DND-41 (cell line): ENCODE measurements around the gene CDK8.
A peak's percentile ranks its signal among the peaks of the same experiment; 100 is the strongest.

Experiments
- ATAC-seq: fragments of 200-7000 bp; cut with Tn5 transposase; 3 replicates; pipeline ENCODE4 v1.9.1; 2021; ENCODE audit warnings: low read depth; ENCODE audit not compliant: insufficient read depth
- DNase-seq: peaks from one replicate; pipeline ENCODE4 v3.0.0-alpha.2; 2020
- H2AFZ ChIP-seq: 2 replicates; pipeline ENCODE4 v1.6.0; 2012; ENCODE audit warnings: low read depth, low read length
- H3K27ac ChIP-seq: 2 replicates; pipeline ENCODE4 v1.5.1; 2012; ENCODE audit warnings: low read length, inconsistent platforms
- H3K27me3 ChIP-seq: fragments of 200-600 bp; sonication (generic); 2 replicates; pipeline ENCODE4 v1.6.0; 2012; ENCODE audit warnings: low read length, mild to moderate bottlenecking, inconsistent platforms; ENCODE audit not compliant: insufficient read depth, poor library complexity
- H3K36me3 ChIP-seq: 2 replicates; pipeline ENCODE4 v1.5.1; 2012; ENCODE audit warnings: low read length, inconsistent platforms; ENCODE audit not compliant: insufficient read depth
- H3K4me1 ChIP-seq: 2 replicates; pipeline ENCODE4 v1.5.1; 2012; ENCODE audit warnings: mild to moderate bottlenecking, low read length; ENCODE audit not compliant: insufficient read depth
- H3K4me2 ChIP-seq: 2 replicates; pipeline ENCODE4 v1.6.0; 2012; ENCODE audit warnings: mild to moderate bottlenecking, moderate library complexity, low read length, inconsistent platforms; ENCODE audit not compliant: insufficient read depth
- H3K4me3 ChIP-seq, 2 experiments: fragments of 200-600 bp in 1 of 2; shearing (Covaris generic) in 1 of 2; 2 replicates each; pipeline ENCODE4 v1.5.1; 2012 to 2016; ENCODE audit warnings: inconsistent platforms in 2 of 2, low read length in 2 of 2, mild to moderate bottlenecking in 2 of 2, low read depth in 1 of 2, moderate library complexity in 1 of 2
- H3K79me2 ChIP-seq: 2 replicates; pipeline ENCODE4 v1.6.0; 2012; ENCODE audit warnings: low read length, inconsistent platforms; ENCODE audit not compliant: insufficient read depth
- H3K9ac ChIP-seq: 2 replicates; pipeline ENCODE4 v1.6.0; 2012; ENCODE audit warnings: low read depth, mild to moderate bottlenecking, inconsistent platforms, low read length, moderate library complexity
- H3K9me3 ChIP-seq: 2 replicates; pipeline ENCODE4 v1.5.1; 2012; ENCODE audit warnings: low read length, moderate library complexity, mild to moderate bottlenecking, inconsistent platforms; ENCODE audit not compliant: insufficient read depth, severe bottlenecking
- H4K20me1 ChIP-seq: 2 replicates; pipeline ENCODE4 v1.6.0; 2012; ENCODE audit warnings: low read length; ENCODE audit not compliant: insufficient read depth
- EZH2 ChIP-seq: IDR thresholded peaks from 3 replicates; pipeline ENCODE4 v1.6.1; 2012; ENCODE audit warnings: borderline replicate concordance, low read depth, mild to moderate bottlenecking, moderate library complexity, low read length, inconsistent platforms; ENCODE audit not compliant: severe bottlenecking
- TF ChIP-seq, protein P1 (sequence below): IDR thresholded peaks from 2 replicates; pipeline ENCODE4 v1.5.1; 2012; ENCODE audit warnings: borderline replicate concordance, low read length, moderate library complexity, mild to moderate bottlenecking; ENCODE audit not compliant: poor library complexity, severe bottlenecking; ENCODE audit errors: extremely low read depth

Gene CDK8

DNA sequence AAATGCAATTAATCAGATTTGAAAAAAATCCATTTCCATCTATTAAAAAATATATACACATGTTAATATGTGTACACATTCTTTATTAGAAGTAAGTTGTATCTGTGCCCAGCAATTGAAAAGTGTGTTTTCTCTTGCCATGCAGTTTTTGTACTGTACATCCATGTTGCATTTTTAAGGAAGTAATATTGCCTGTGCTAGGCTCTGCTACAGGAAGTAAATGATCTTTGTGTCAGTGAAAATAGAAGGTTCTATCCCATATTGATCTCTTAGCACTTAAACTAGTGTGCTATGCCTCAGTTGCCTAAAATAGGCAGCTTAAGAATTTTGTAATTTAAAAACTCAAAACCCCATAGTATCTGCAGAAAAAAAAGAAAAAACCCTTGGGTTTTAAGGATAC lies 122.5 kb downstream of the CDK8 start:
- peaks cover 16% of the 10 kb centered on the region for H3K4me1 ChIP-seq
- no peak overlapping the region for H3K4me3 ChIP-seq
- H3K4me2 ChIP-seq, result no peak overlapping the region
- H3K27ac ChIP-seq, result no peak overlapping the region
- H3K9ac ChIP-seq, result no peak overlapping the region
- TF ChIP-seq EZH2, result no peak
- TF ChIP-seq, protein P1, sequence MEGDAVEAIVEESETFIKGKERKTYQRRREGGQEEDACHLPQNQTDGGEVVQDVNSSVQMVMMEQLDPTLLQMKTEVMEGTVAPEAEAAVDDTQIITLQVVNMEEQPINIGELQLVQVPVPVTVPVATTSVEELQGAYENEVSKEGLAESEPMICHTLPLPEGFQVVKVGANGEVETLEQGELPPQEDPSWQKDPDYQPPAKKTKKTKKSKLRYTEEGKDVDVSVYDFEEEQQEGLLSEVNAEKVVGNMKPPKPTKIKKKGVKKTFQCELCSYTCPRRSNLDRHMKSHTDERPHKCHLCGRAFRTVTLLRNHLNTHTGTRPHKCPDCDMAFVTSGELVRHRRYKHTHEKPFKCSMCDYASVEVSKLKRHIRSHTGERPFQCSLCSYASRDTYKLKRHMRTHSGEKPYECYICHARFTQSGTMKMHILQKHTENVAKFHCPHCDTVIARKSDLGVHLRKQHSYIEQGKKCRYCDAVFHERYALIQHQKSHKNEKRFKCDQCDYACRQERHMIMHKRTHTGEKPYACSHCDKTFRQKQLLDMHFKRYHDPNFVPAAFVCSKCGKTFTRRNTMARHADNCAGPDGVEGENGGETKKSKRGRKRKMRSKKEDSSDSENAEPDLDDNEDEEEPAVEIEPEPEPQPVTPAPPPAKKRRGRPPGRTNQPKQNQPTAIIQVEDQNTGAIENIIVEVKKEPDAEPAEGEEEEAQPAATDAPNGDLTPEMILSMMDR, result no peak
- no peaks in the 10 kb centered on the region for H3K79me2 ChIP-seq
- no peak overlapping the region for H2AFZ ChIP-seq
- ATAC-seq (no peak), DNase-seq (no peak)
- H4K20me1 ChIP-seq, result peaks cover 4% of the 10 kb centered on the region; the same call in 1 of the 2 replicates
- H3K36me3 ChIP-seq, result no peaks in the 10 kb centered on the region
- no peaks in the 10 kb centered on the region for H3K9me3 ChIP-seq
- no peaks in the 10 kb centered on the region for H3K27me3 ChIP-seq

DNA sequence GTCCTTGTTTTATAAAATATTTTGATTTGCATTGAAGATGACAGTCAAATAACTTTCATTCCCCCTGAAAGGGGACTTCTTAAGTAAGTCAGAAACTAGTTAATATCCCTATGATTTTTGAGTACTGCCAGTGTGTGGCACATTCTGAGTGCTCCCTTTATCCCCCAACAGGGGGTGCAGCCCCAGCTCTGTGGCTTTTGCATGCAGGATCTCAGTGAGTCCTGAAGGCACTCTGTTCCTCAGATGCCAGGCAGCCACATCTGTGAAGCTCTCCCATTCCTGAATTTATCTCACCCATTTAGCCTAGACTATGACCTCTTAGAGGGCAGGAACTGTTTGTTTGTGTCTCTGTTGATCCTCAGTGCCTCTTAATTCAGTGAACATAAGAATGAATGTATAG lies 123.1 kb downstream of the CDK8 start:
- H3K4me2 ChIP-seq, result no peak overlapping the region
- no peak overlapping the region for H3K27ac ChIP-seq
- H3K79me2 ChIP-seq, result no peaks in the 10 kb centered on the region
- no peaks in the 10 kb centered on the region for H3K27me3 ChIP-seq
- H3K9me3 ChIP-seq, result no peaks in the 10 kb centered on the region
- H3K4me1 ChIP-seq, result peaks cover 12% of the 10 kb centered on the region
- no peaks in the 10 kb centered on the region for H3K36me3 ChIP-seq
- ATAC-seq (peak; percentile 68), DNase-seq (peak; percentile 34)
- H3K4me3 ChIP-seq, result no peak overlapping the region
- TF ChIP-seq, protein P1, result peak; percentile 47
- TF ChIP-seq EZH2, result no peak
- H3K9ac ChIP-seq, result no peak overlapping the region
- H4K20me1 ChIP-seq, result peaks cover 4% of the 10 kb centered on the region; the same call in 1 of the 2 replicates
- no peak overlapping the region for H2AFZ ChIP-seq

DNA sequence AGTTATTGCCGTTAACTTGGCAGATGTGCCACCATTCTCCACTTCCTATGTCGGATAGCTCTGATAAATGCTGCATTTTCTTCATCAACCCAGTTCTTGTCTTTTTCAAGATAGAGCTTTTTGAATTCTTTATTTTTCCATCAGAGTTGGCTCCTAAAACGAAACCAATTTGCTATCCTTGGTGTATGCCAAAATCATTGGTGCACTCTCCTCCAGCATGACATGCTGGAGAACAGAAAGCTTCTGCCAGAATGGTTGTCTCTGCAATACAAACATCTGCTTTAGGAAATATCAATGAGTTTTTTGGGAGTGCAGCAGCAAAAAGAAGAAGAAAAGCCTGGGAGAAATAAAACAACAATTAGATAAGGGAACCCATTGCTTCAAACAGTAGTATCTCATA lies 124.2 kb downstream of the CDK8 start:
- no peak for ATAC-seq
- peaks cover under 1% of the 10 kb centered on the region; the same call in 1 of the 2 replicates for H3K4me1 ChIP-seq
- no peaks in the 10 kb centered on the region for H3K27me3 ChIP-seq
- H3K36me3 ChIP-seq, result no peaks in the 10 kb centered on the region
- H3K9ac ChIP-seq, result no peak overlapping the region
- TF ChIP-seq, protein P1, result no peak
- H3K4me2 ChIP-seq, result no peak overlapping the region
- no peak for DNase-seq
- H3K4me3 ChIP-seq, result no peak overlapping the region
- H3K9me3 ChIP-seq, result no peaks in the 10 kb centered on the region
- H2AFZ ChIP-seq, result no peak overlapping the region
- H3K79me2 ChIP-seq, result no peaks in the 10 kb centered on the region
- H3K27ac ChIP-seq, result no peak overlapping the region
- peaks cover 4% of the 10 kb centered on the region; the same call in 1 of the 2 replicates for H4K20me1 ChIP-seq

DNA sequence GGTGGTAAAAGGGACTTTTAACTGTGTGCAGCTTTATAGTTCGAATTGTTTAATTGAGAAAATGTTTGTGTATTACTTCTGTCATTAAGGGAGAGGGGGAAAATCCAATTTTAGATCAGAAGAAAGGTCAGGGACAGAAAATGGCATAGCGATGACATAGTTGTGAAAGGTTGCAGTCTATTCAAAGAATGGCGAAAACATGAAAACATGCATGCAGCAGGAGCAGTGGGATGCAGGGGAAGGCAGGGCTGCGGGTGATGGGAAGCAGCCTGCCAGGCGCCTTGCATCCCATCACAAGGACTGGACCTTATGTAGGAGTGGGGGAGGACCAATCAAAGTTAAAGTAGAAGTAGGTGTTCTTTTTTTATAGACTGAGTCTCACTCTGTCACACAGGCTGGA lies 125.9 kb downstream of the CDK8 start:
- Histone ChIP-seq H3K79me2 (no peaks in the 10 kb centered on the region), H3K4me2 (no peak overlapping the region), H3K4me3 (no peak overlapping the region), H2AFZ (no peak overlapping the region), H3K9me3 (no peaks in the 10 kb centered on the region), H3K36me3 (0 out of 2 replicates have a peak, but pooled peaks cover 3% of the 10 kb centered on the region), H4K20me1 (peaks cover 4% of the 10 kb centered on the region; the same call in 1 of the 2 replicates), H3K9ac (no peak overlapping the region), H3K4me1 (no peaks in the 10 kb centered on the region), H3K27me3 (no peaks in the 10 kb centered on the region), H3K27ac (no peak overlapping the region)
- ATAC-seq, result no peak
- TF ChIP-seq EZH2, result no peak
- TF ChIP-seq, protein P1, result no peak
- no peak for DNase-seq
